Endothelial cell (in vitro differentiated cells): ENCODE measurements around the gene DNMT1. TPM values are rescaled to one million over a fixed set of nuclear protein-coding genes. Genes with fewer than 3 reads are reported as not detected.
"Not testable (repeated sequence)": the region's sequence is repeated elsewhere in the genome, so short reads cannot be mapped to it uniquely, and the experiment has no call there.

Source experiments
- DNase-seq: peaks from one replicate; pipeline ENCODE4 v3.0.0; 2021; ENCODE audit warnings: low spot score
- H3K27ac Mint-ChIP-seq: one replicate; pipeline ENCODE4 v1.8.0; 2021; ENCODE audit warnings: mixed read lengths, inconsistent platforms; ENCODE audit not compliant: unreplicated experiment
- H3K27me3 Mint-ChIP-seq: one replicate; pipeline ENCODE4 v1.8.0; 2021; ENCODE audit warnings: mild to moderate bottlenecking, moderate library complexity, mixed read lengths, inconsistent platforms; ENCODE audit not compliant: unreplicated experiment
- H3K36me3 Mint-ChIP-seq: one replicate; pipeline ENCODE4 v1.8.0; 2021; ENCODE audit warnings: mild to moderate bottlenecking, low read depth, mixed read lengths, inconsistent platforms; ENCODE audit not compliant: unreplicated experiment
- H3K4me1 Mint-ChIP-seq: one replicate; pipeline ENCODE4 v1.8.0; 2021; ENCODE audit warnings: mild to moderate bottlenecking, mixed read lengths, inconsistent platforms; ENCODE audit not compliant: unreplicated experiment
- H3K4me3 Mint-ChIP-seq: one replicate; pipeline ENCODE4 v1.8.0; 2021; ENCODE audit warnings: mild to moderate bottlenecking, mixed read lengths, inconsistent platforms; ENCODE audit not compliant: unreplicated experiment
- H3K9me3 Mint-ChIP-seq: one replicate; pipeline ENCODE4 v1.8.0; 2021; ENCODE audit warnings: mixed read lengths, inconsistent platforms; ENCODE audit not compliant: unreplicated experiment
- long read RNA-seq: library from polyadenylated mRNA; unstranded; transcript quantifications from one replicate; pipeline ENCODE4 v2.0.0, GENCODE V29; 2020; ENCODE audit not compliant: unreplicated experiment
- total RNA-seq: library from RNA; stranded (reverse); fragmentation: NEBNext Ultra II Directional; extraction: Animal tissue kit (Norgen Biotek cat#: 25700); gene quantifications from one replicate; pipeline ENCODE4 v1.2.1, GENCODE V29; 2021; ENCODE audit not compliant: unreplicated experiment
- TF ChIP-seq, protein P1 (sequence below): fragments of 200-600 bp; sonication (generic); IDR thresholded peaks from one replicate; pipeline ENCODE4 v1.5.0; 2021; ENCODE audit warnings: antibody characterized with exemption; ENCODE audit not compliant: unreplicated experiment

Gene DNMT1
- 119 TPM for total RNA-seq
- long read RNA-seq, partial matches to known transcripts, result 32 of 38 reads
- long read RNA-seq, other reads (novel, unspliced or antisense), result 6 of 38 reads

DNA sequence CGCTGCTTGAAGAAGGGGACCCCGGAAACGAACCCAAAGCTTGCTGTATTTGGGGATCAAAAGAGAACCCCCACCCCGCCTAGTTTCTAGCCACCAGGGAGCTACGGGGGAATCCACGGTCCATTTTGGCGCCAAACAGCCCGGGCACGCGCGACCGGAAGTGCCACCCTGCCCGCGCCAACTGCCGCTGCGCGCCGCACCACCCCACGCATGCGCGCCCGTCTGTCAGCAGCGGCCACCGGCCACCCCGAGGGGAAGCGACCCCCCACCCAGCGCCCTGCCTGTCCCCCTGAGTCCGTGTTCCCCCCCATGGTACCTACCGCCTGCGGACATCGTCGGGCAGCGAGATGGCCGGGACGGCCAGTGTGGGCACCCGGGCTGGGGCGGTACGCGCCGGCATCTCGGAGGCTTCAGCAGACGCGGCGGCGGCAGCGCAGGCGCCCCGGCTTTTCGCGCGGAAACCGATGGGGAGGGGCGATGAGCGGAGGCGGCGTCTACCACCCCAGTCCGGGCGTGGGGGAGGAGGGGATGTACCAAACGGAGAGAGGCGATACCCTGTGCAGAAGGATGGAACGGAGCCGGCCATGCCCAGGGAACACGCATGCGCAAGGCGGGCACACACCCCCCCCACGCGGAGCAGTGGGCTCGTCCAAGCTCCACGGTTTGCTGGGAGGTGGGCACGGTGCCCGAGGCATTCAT is at the start of gene DNMT1:
Gene DNMT1 (minus strand): TSS at position 454 of the 699 bp plus-strand sequence. CDS start 54 bp downstream, at position 400.
- TF ChIP-seq, protein P1, sequence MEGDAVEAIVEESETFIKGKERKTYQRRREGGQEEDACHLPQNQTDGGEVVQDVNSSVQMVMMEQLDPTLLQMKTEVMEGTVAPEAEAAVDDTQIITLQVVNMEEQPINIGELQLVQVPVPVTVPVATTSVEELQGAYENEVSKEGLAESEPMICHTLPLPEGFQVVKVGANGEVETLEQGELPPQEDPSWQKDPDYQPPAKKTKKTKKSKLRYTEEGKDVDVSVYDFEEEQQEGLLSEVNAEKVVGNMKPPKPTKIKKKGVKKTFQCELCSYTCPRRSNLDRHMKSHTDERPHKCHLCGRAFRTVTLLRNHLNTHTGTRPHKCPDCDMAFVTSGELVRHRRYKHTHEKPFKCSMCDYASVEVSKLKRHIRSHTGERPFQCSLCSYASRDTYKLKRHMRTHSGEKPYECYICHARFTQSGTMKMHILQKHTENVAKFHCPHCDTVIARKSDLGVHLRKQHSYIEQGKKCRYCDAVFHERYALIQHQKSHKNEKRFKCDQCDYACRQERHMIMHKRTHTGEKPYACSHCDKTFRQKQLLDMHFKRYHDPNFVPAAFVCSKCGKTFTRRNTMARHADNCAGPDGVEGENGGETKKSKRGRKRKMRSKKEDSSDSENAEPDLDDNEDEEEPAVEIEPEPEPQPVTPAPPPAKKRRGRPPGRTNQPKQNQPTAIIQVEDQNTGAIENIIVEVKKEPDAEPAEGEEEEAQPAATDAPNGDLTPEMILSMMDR, result no peak
- no peaks in the 10 kb centered on the region for H3K9me3 Mint-ChIP-seq
- peak within 1 kb of the TSS; percentile 93 for H3K27ac Mint-ChIP-seq
- peaks cover 6% of the 10 kb centered on the region for H3K27me3 Mint-ChIP-seq
- H3K36me3 Mint-ChIP-seq, result peaks cover 5% of the 10 kb centered on the region
- peak; percentile 97 for DNase-seq
- peaks cover 7% of the 10 kb centered on the region for H3K4me1 Mint-ChIP-seq
- H3K4me3 Mint-ChIP-seq, result peak within 1 kb of the TSS; percentile 99

DNA sequence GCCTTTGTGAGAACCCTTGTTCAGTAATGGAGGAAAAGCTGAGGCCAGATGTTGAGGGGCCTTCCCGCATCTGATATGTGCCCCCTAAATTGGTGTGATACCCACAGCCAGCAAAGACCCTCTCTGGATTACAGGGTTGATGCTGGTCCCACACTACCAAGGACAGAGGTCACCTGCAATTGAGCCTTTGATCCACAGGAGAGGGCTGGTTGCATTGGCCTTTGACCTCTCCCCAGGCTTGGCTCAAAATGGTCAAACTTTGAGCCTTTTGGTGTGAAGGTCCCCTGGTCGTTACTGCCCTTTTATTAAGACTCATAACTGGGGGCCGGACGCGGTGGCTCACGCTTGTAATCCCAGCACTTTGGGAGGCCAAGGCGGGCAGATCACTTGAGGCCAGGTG is 48.9 kb upstream of the DNMT1 start:
- no peak overlapping the region for H3K27ac Mint-ChIP-seq
- DNase-seq, result no peak
- no peaks in the 10 kb centered on the region for H3K36me3 Mint-ChIP-seq
- no peaks in the 10 kb centered on the region for H3K9me3 Mint-ChIP-seq
- H3K4me3 Mint-ChIP-seq, result no peak overlapping the region
- no peaks in the 10 kb centered on the region for H3K27me3 Mint-ChIP-seq
- TF ChIP-seq, protein P1, result no peak
- H3K4me1 Mint-ChIP-seq, result no peaks in the 10 kb centered on the region

DNA sequence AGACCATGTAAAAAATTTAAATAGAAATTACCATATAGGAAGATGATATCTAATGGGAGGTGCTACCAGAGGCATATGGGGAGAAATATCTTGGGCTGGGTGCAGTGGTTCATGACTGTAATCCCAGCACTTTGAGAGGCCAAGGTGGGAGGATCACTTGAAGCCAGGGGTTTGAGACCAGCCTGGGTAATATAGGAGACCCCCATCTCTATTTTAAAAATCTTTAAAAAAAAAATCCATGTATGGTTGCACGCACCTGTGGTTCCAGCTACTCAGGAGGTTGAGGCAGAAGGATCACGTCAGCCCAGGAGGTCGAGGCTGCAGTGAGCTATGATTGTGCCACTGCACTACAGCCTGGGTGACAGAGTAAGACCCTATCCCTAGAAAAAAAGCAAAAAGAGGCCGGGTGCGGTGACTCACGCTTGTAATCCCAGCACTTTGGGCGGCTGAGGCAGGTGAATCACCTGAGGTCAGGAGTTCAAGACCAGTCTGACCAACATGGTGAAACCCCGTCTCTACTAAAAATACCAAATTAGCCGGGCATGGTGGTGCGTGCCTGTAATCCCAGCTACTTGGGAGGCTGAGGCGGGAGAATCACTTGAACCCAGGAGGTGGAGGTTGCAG is 47.2 kb upstream of the DNMT1 start:
- not testable (repeated sequence) for H3K4me1 Mint-ChIP-seq, H3K4me3 Mint-ChIP-seq, H3K27me3 Mint-ChIP-seq, H3K36me3 Mint-ChIP-seq, DNase-seq, H3K9me3 Mint-ChIP-seq, H3K27ac Mint-ChIP-seq

DNA sequence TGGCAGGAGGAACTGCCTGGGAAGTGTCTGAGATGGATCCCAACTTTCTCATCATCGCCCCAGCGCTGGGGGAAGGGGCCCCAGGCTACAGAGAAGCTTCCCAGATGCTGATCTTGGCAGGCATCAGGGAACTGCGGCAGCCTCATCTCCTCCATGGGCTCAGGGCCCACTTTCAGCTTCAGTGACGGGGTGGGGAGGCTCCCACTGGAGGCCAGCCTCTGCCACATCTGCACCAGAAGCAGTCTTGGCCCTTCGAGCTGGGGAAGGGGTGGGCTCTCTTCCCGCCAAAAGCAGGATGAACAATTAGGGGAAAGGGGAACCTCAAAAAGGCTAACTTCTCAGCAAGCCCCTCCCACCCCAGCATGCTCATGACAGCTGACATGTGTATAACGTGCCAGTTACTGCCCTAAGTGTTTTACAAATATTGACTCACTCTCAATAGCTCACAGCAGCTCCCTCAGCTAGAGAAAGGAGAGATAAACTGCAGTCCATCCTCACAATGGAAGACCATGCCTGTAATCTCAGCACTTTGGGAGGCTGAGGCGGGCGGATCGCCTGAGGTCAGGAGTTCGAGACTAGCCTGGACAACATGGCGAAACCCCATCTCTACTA is 43.5 kb upstream of the DNMT1 start:
- Mint-ChIP-seq H3K4me3 (no peak overlapping the region), H3K27ac (no peak overlapping the region), H3K36me3 (no peaks in the 10 kb centered on the region), H3K4me1 (peaks cover 7% of the 10 kb centered on the region), H3K9me3 (no peaks in the 10 kb centered on the region), H3K27me3 (no peaks in the 10 kb centered on the region)
- DNase-seq, result no peak
- TF ChIP-seq, protein P1, result no peak

DNA sequence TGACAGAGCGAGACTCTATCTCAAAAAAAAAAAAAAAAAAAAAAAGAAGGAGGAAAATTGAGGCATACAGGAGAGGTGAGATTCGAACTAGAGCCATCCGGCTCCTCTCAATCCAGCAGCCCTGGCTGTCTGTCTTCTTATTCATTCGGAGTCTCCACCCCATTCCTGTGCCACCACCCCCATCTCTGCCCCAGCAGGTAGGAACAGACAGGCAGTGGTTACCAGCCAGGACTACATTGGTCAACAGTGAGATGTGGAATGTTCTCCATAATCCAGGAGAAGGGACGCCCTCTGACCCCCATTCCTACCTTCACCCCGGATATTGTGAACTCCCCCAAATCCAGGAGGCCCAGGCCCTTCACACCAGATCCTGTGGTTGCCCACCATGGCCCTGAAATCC is 42.9 kb upstream of the DNMT1 start:
- no peak overlapping the region for H3K27ac Mint-ChIP-seq
- no peaks in the 10 kb centered on the region for H3K27me3 Mint-ChIP-seq
- no peaks in the 10 kb centered on the region for H3K9me3 Mint-ChIP-seq
- H3K4me1 Mint-ChIP-seq, result peaks cover 7% of the 10 kb centered on the region
- TF ChIP-seq, protein P1, result no peak
- no peak overlapping the region for H3K4me3 Mint-ChIP-seq
- no peak for DNase-seq
- H3K36me3 Mint-ChIP-seq, result no peaks in the 10 kb centered on the region

DNA sequence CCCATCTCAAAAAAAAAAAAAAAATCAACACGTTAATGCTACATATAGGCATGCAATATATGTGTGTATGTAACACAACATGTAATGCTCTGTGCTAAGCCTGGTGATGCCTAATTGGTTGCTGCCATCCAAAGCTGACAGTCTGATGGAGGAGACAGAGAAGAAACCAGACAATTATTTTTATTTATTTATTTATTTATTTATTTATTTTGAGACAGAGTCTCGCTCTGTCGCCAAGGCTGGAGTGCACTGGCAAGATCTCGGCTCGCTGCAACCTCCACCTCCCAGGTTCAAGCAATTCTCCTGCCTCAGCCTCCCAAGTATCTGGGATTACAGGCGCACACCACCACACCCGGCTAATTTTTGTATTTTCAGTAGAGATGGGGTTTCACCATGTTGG is 40.7 kb upstream of the DNMT1 start:
- H3K4me3 Mint-ChIP-seq, H3K9me3 Mint-ChIP-seq, H3K27me3 Mint-ChIP-seq, H3K4me1 Mint-ChIP-seq, H3K36me3 Mint-ChIP-seq, H3K27ac Mint-ChIP-seq, DNase-seq: not testable (repeated sequence)
